Testis (tissue), 3 donors: ENCODE measurements around the gene CARTPT. TPM values are rescaled to one million over a fixed set of nuclear protein-coding genes. Genes with fewer than 3 reads are reported as not detected.

Source experiments
- DNase-seq: peaks from one replicate; pipeline ENCODE4 v3.0.0-alpha.2; 2019
- H3K27ac ChIP-seq, 2 donors: fragments of 200-600 bp; sonication (generic); one replicate each; pipeline ENCODE4 v1.5.1; 2019
- H3K27me3 ChIP-seq: fragments of 200-600 bp; sonication (generic); one replicate; pipeline ENCODE4 v1.5.1; 2019
- H3K36me3 ChIP-seq: fragments of 200-600 bp; sonication (generic); one replicate; pipeline ENCODE4 v1.5.1; 2017; ENCODE audit warnings: low read depth; ENCODE audit errors: missing control alignments
- H3K4me1 ChIP-seq: fragments of 200-600 bp; sonication (generic); one replicate; pipeline ENCODE4 v1.5.1; 2019
- H3K4me3 ChIP-seq, 2 donors: fragments of 200-600 bp; sonication (generic); one replicate each; pipeline ENCODE4 v1.5.1; 2017 to 2019
- H3K9me3 ChIP-seq: fragments of 200-600 bp; sonication (generic); one replicate; pipeline ENCODE4 v1.5.1; 2017
- POLR2A ChIP-seq: fragments of 450-650 bp; IDR thresholded peaks from one replicate; pipeline ENCODE4 v1.6.1; 2017; ENCODE audit warnings: antibody characterized with exemption, mild to moderate bottlenecking, moderate library complexity
- WGBS, 2 donors: methylation state at CpG; one replicate each; pipeline ENCODE4 v1.1.5; 2018; 5-methylcytosine and 5-hydroxymethylcytosine counted together
- intact Hi-C: fragments of 100-400 bp; cut with DNase I; formaldehyde crosslinking; loops from one replicate; pipeline ENCODE4 v1.15.1; 2023; ENCODE audit warnings: low total_unique reads
- polyA plus RNA-seq: library from polyadenylated mRNA; stranded (reverse); fragments of 350-450 nt; fragmentation: Illumina TruSeq; extraction: RNeasy Lipid Tissue Mini Kit (QIAGEN cat#74804); gene quantifications from one replicate; pipeline ENCODE4 v1.2.3, GENCODE V29; 2014; ENCODE audit warnings: low read depth, low replicate concordance; ENCODE audit not compliant: insufficient read depth
- total RNA-seq, 2 donors: library from RNA; depleted of rRNA; stranded (reverse); fragments of >200 nt; gene quantifications; one replicate each; pipeline ENCODE4 v1.2.3, GENCODE V29; 2016
- TF ChIP-seq, protein P1 (sequence below), 3 experiments: fragments of 450-650 bp in 2 of 3; fragments of 200-600 bp in 1 of 3; sonication (generic) in 1 of 3; IDR thresholded peaks; one replicate each; pipeline ENCODE4 v1.5.1; 2016 to 2019; ENCODE audit warnings: antibody characterized with exemption in 3 of 3, mild to moderate bottlenecking in 2 of 3, moderate library complexity in 1 of 3

The CARTPT gene
- total and polyA plus RNA-seq, 3 donors from 2014 or later = 15.0 to 35.8 (median 18.2) TPM

DNA sequence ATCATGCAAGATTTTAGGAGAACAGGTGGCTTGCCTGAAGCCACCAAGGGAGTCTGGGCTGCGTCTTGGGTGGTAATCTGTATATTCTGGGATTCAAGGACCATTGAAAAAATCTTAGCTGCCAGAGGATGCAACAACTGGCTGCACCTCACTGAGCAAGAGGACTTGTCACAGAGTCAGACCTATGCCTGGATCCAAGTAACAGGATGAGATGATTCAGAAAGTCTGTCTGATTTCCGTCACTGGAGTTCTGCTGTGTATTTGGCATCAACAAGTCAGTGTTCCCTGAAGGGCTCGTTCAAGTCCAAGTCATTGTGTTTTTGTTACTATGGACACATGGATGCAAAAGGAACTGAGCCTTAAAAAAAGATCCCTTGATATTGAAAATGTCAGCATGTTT is 37.8 kb upstream of the CARTPT start:
- DNase-seq = no peak
- WGBS, 2 donors = 57 to 68% methylated on average over 3 of the region's 3 CpGs
- intact Hi-C loops = no loop called here

DNA sequence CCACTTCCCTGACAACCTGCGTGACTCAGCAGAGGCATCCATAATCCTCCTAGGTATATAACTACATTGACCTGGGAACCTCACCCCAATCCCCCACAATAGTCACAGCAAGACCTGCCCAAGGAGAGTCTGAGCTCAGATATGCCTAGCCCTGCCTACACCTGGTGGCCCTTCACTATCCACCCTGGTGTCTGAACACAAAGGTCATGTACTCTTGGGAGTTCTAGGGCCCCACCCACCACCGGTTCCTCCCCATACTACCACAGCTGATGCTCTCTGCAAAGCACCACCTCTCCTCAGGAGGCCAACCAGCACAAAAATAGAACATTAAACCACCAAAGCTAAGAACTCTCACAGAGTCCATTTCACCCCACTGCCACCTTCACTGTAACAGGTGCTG is 34.8 kb upstream of the CARTPT start:
- Histone ChIP-seq H3K27ac (no peak overlapping the region), H3K4me3 (no peak overlapping the region), H3K36me3 (no peaks in the 10 kb centered on the region), H3K9me3 (no peaks in the 10 kb centered on the region), H3K27me3 (no peaks in the 10 kb centered on the region), H3K4me1 (no peaks in the 10 kb centered on the region)
- WGBS, 2 donors = 90 to 100% methylated on average over 2 of the region's 2 CpGs
- intact Hi-C loops = no loop called here
- TF ChIP-seq, protein P1, sequence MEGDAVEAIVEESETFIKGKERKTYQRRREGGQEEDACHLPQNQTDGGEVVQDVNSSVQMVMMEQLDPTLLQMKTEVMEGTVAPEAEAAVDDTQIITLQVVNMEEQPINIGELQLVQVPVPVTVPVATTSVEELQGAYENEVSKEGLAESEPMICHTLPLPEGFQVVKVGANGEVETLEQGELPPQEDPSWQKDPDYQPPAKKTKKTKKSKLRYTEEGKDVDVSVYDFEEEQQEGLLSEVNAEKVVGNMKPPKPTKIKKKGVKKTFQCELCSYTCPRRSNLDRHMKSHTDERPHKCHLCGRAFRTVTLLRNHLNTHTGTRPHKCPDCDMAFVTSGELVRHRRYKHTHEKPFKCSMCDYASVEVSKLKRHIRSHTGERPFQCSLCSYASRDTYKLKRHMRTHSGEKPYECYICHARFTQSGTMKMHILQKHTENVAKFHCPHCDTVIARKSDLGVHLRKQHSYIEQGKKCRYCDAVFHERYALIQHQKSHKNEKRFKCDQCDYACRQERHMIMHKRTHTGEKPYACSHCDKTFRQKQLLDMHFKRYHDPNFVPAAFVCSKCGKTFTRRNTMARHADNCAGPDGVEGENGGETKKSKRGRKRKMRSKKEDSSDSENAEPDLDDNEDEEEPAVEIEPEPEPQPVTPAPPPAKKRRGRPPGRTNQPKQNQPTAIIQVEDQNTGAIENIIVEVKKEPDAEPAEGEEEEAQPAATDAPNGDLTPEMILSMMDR (IDR thresholded peaks at IDR 0.05) = no peak
- no peak for TF ChIP-seq POLR2A
- DNase-seq = no peak

More for the DNA sequence above, 37.8 kb upstream of the CARTPT start:
- Histone ChIP-seq H3K27ac (no peak overlapping the region), H3K4me3 (no peak overlapping the region), H3K27me3 (no peaks in the 10 kb centered on the region), H3K9me3 (no peaks in the 10 kb centered on the region), H3K4me1 (no peaks in the 10 kb centered on the region), H3K36me3 (no peaks in the 10 kb centered on the region)
- TF ChIP-seq, protein P1 (IDR thresholded peaks at IDR 0.05) = no peak
- TF ChIP-seq POLR2A = no peak

DNA sequence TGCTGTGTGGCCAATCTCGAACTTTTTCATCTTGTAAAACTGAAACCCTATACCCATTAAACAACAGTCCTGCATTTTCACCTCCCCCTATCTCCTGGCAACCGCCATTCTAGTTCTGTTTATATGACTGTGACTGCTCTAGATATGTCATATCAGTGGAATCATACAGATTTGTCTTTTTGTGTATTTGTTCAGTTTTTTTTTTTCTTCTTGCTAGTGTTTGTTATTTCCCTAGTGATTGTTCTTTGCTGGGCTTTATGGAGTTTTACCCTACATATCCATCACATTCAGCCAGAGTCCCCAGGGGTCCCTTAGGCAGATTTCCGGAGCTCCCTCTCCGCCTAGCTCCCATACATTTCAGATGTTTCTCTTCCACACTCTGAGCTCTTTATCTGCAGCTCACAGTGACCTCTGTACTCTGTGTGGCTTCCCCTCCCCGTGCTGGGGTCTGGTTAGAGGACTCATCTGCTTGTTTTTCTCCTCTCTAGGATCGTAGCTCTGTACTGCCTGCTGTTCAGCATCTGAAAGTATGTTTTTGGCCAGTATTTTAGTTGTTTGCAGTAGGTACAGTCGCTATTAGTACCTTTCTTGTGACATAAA is 25.1 kb upstream of the CARTPT start:
- H3K36me3 ChIP-seq = no peaks in the 10 kb centered on the region
- H3K9me3 ChIP-seq = no peaks in the 10 kb centered on the region
- H3K27me3 ChIP-seq = no peaks in the 10 kb centered on the region
- TF ChIP-seq, protein P1 (IDR thresholded peaks at IDR 0.05) = no peak
- TF ChIP-seq POLR2A = no peak
- no peak overlapping the region for H3K4me3 ChIP-seq
- no peak for DNase-seq
- intact Hi-C loops = no loop called here
- H3K27ac ChIP-seq = no peak overlapping the region
- 39 to 54% methylated on average over 7 of the region's 7 CpGs for WGBS, 2 donors
- H3K4me1 ChIP-seq = peaks cover 5% of the 10 kb centered on the region

DNA sequence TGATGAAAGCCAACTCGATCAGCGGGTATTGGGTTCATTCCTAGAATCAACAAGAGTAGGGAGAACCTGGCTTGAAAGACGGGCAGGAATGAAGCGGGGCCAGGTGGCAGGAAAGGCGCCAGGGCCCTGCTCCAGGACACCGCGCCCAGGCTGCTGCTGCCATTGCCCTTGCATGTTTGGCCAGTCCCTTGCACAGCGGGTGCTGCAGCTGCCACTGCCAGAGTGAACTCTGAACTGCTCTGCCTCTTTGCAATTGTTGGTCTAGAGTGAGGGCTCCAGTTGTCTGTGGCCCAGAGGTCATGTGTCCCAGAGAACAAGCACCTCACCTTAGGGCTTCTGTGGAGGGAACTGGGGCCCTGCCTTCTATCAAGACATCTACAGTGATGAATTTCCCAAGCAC is 24.0 kb upstream of the CARTPT start:
- H3K27ac ChIP-seq = no peak overlapping the region
- peaks cover 5% of the 10 kb centered on the region for H3K4me1 ChIP-seq
- no peak for TF ChIP-seq POLR2A
- TF ChIP-seq, protein P1 (IDR thresholded peaks at IDR 0.05) = no peak
- intact Hi-C loops = no loop called here
- H3K9me3 ChIP-seq = no peaks in the 10 kb centered on the region
- WGBS, 2 donors = 89 to 94% methylated on average over 8 of the region's 8 CpGs
- no peak for DNase-seq
- no peak overlapping the region for H3K4me3 ChIP-seq
- no peaks in the 10 kb centered on the region for H3K27me3 ChIP-seq
- H3K36me3 ChIP-seq = no peaks in the 10 kb centered on the region

DNA sequence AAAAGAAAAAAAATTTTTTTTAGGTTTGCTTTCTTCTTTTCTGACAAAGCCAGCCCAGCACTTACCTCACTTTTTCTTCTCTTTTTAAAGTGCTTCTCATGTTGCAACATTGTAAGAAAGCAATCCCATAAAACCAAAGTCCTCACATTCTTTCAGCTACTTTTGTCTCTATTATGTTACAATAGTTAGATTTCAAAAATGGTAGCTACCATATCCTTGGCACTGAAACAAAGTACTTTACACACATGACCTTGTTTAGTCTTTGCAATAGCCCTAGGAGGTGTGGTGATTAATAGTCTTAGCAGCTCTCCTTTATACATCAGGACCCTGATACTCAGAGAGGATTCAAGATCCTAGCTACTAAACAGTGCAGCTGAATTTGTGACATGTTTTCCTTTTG is 23.5 kb upstream of the CARTPT start:
- intact Hi-C loops = no loop called here
- DNase-seq = no peak
- H3K9me3 ChIP-seq = no peaks in the 10 kb centered on the region

More for the DNA sequence above, 23.5 kb upstream of the CARTPT start:
- peaks cover 5% of the 10 kb centered on the region for H3K4me1 ChIP-seq
- TF ChIP-seq POLR2A = no peak
- TF ChIP-seq, protein P1 (IDR thresholded peaks at IDR 0.05) = no peak
- no peak overlapping the region for H3K27ac ChIP-seq
- no peak overlapping the region for H3K4me3 ChIP-seq
- H3K27me3 ChIP-seq = no peaks in the 10 kb centered on the region
- H3K36me3 ChIP-seq = no peaks in the 10 kb centered on the region
